ENCODE data around the gene PLS3.
A peak's percentile ranks its signal among the peaks of the same experiment; 100 is the strongest.

PLS3 gene

GRCh38 chrX:115603534-115604074 is 42.6 kb downstream of the PLS3 start:
- Histone ChIP-seq H3K27ac (no peak overlapping the region), H3K9ac (ENCODE audit: insufficient read length) (no peak overlapping the region), H3K4me3 (no peak overlapping the region), H3K9me3 (ENCODE audit: low read depth, low read length) (no peaks in the 10 kb centered on the region), H3K36me3 (ENCODE audit: insufficient read depth, low read length) (no peaks in the 10 kb centered on the region)
- TF ChIP-seq FOXP2 (optimal IDR thresholded peaks at IDR 0.05; ENCODE audit: control extremely low read depth, extremely low read length, insufficient read depth) (no peak), POLR2AphosphoS5 (IDR thresholded peaks at IDR 0.05; ENCODE audit: borderline replicate concordance, low read depth, low read length) (no peak), EZH2 (IDR thresholded peaks at IDR 0.05) (no peak)
- no peak for DNase-seq (ENCODE audit: low read depth, low spot score)

- TF ChIP-seq POLR2AphosphoS5 (IDR thresholded peaks at IDR 0.05; ENCODE audit: borderline replicate concordance, low read depth, low read length) (no peak), FOXP2 (optimal IDR thresholded peaks at IDR 0.05; ENCODE audit: control extremely low read depth, extremely low read length, insufficient read depth) (no peak), EZH2 (IDR thresholded peaks at IDR 0.05) (no peak)
- Histone ChIP-seq H3K9ac (ENCODE audit: insufficient read length) (no peak overlapping the region), H3K36me3 (ENCODE audit: insufficient read depth, low read length) (no peaks in the 10 kb centered on the region; the same call in 1 of the 2 replicates), H3K4me3 (no peak overlapping the region), H3K9me3 (ENCODE audit: low read depth, low read length) (no peaks in the 10 kb centered on the region), H3K27ac (no peak overlapping the region)
- DNase-seq (ENCODE audit: low read depth, low spot score): no peak
Measured at GRCh38 chrX:115606861-115607260, 45.9 kb downstream of the PLS3 start.

- Histone ChIP-seq H3K27ac (no peak overlapping the region), H3K36me3 (ENCODE audit: insufficient read depth, low read length) (no peaks in the 10 kb centered on the region; the same call in 1 of the 2 replicates), H3K4me3 (no peak overlapping the region), H3K9ac (ENCODE audit: insufficient read length) (no peak overlapping the region), H3K9me3 (ENCODE audit: low read depth, low read length) (no peaks in the 10 kb centered on the region)
- DNase-seq (ENCODE audit: low read depth, low spot score): no peak
- TF ChIP-seq POLR2AphosphoS5 (IDR thresholded peaks at IDR 0.05; ENCODE audit: borderline replicate concordance, low read depth, low read length): no peak
- TF ChIP-seq FOXP2 (optimal IDR thresholded peaks at IDR 0.05; ENCODE audit: control extremely low read depth, extremely low read length, insufficient read depth): no peak
- TF ChIP-seq EZH2 (IDR thresholded peaks at IDR 0.05): no peak
Measured at GRCh38 chrX:115609621-115610020, 48.6 kb downstream of the PLS3 start.

GRCh38 chrX:115616943-115617563 is 56.1 kb downstream of the PLS3 start:
- Histone ChIP-seq H3K4me3 (peak overlapping the region; percentile 20), H3K9ac (ENCODE audit: insufficient read length) (no peak overlapping the region), H3K36me3 (ENCODE audit: insufficient read depth, low read length) (no peaks in the 10 kb centered on the region), H3K9me3 (ENCODE audit: low read depth, low read length) (no peaks in the 10 kb centered on the region), H3K27ac (peak overlapping the region; percentile 92)
- DNase-seq (ENCODE audit: low read depth, low spot score): no peak
- TF ChIP-seq POLR2AphosphoS5 (IDR thresholded peaks at IDR 0.05; ENCODE audit: borderline replicate concordance, low read depth, low read length) (no peak), FOXP2 (optimal IDR thresholded peaks at IDR 0.05; ENCODE audit: control extremely low read depth, extremely low read length, insufficient read depth) (no peak), EZH2 (IDR thresholded peaks at IDR 0.05) (no peak)

GRCh38 chrX:115622534-115622933 is 61.6 kb downstream of the PLS3 start:
- Histone ChIP-seq H3K9ac (ENCODE audit: insufficient read length) (no peak overlapping the region), H3K9me3 (ENCODE audit: low read depth, low read length) (no peaks in the 10 kb centered on the region), H3K27ac (no peak overlapping the region), H3K4me3 (no peak overlapping the region), H3K36me3 (ENCODE audit: insufficient read depth, low read length) (no peaks in the 10 kb centered on the region)
- TF ChIP-seq POLR2AphosphoS5 (IDR thresholded peaks at IDR 0.05; ENCODE audit: borderline replicate concordance, low read depth, low read length): no peak
- no peak for TF ChIP-seq FOXP2 (optimal IDR thresholded peaks at IDR 0.05; ENCODE audit: control extremely low read depth, extremely low read length, insufficient read depth)
- no peak for TF ChIP-seq EZH2 (IDR thresholded peaks at IDR 0.05)
- DNase-seq (ENCODE audit: low read depth, low spot score): no peak

GRCh38 chrX:115624916-115625315 is 63.9 kb downstream of the PLS3 start:
- TF ChIP-seq EZH2 (IDR thresholded peaks at IDR 0.05) (no peak), POLR2AphosphoS5 (IDR thresholded peaks at IDR 0.05; ENCODE audit: borderline replicate concordance, low read depth, low read length) (no peak), FOXP2 (optimal IDR thresholded peaks at IDR 0.05; ENCODE audit: control extremely low read depth, extremely low read length, insufficient read depth) (no peak)
- DNase-seq (ENCODE audit: low read depth, low spot score): no peak
- no peak overlapping the region for H3K27ac ChIP-seq
- no peak overlapping the region for H3K4me3 ChIP-seq
- H3K9me3 ChIP-seq (ENCODE audit: low read depth, low read length): no peaks in the 10 kb centered on the region
- H3K36me3 ChIP-seq (ENCODE audit: insufficient read depth, low read length): no peaks in the 10 kb centered on the region
- H3K9ac ChIP-seq (ENCODE audit: insufficient read length): no peak overlapping the region

GRCh38 chrX:115625572-115626301 is 64.8 kb downstream of the PLS3 start:
- no peak overlapping the region for H3K4me3 ChIP-seq
- no peaks in the 10 kb centered on the region for H3K36me3 ChIP-seq (ENCODE audit: insufficient read depth, low read length)
- TF ChIP-seq POLR2AphosphoS5 (IDR thresholded peaks at IDR 0.05; ENCODE audit: borderline replicate concordance, low read depth, low read length) (no peak), FOXP2 (optimal IDR thresholded peaks at IDR 0.05; ENCODE audit: control extremely low read depth, extremely low read length, insufficient read depth) (no peak), EZH2 (IDR thresholded peaks at IDR 0.05) (no peak)
- no peak for DNase-seq (ENCODE audit: low read depth, low spot score)
- H3K9me3 ChIP-seq (ENCODE audit: low read depth, low read length): no peaks in the 10 kb centered on the region
- no peak overlapping the region for H3K9ac ChIP-seq (ENCODE audit: insufficient read length)
- no peak overlapping the region for H3K27ac ChIP-seq

GRCh38 chrX:115630204-115630603 is 69.2 kb downstream of the PLS3 start:
- Histone ChIP-seq H3K27ac (no peak overlapping the region), H3K4me3 (no peak overlapping the region), H3K9me3 (ENCODE audit: low read depth, low read length) (no peaks in the 10 kb centered on the region), H3K36me3 (ENCODE audit: insufficient read depth, low read length) (no peaks in the 10 kb centered on the region), H3K9ac (ENCODE audit: insufficient read length) (no peak overlapping the region)
- DNase-seq (ENCODE audit: low read depth, low spot score): no peak
- TF ChIP-seq POLR2AphosphoS5 (IDR thresholded peaks at IDR 0.05; ENCODE audit: borderline replicate concordance, low read depth, low read length) (no peak), FOXP2 (optimal IDR thresholded peaks at IDR 0.05; ENCODE audit: control extremely low read depth, extremely low read length, insufficient read depth) (no peak), EZH2 (IDR thresholded peaks at IDR 0.05) (no peak)
